HEK293 (cell line): ENCODE data around the gene SLC2A8.

Experiments used
- CTCF ChIA-PET: fragments of 350-600 bp; formaldehyde crosslinking; extraction: SDS; loops from one replicate; lab custom pipeline; 2021; ENCODE audit warnings: antibody characterized with exemption; lab: Yijun Ruan, JAX
- POLR2A ChIA-PET: fragments of 300-600 bp; formaldehyde crosslinking; extraction: SDS; loops from one replicate; lab custom pipeline; 2020; ENCODE audit warnings: antibody characterized with exemption, inconsistent platforms; lab: Yijun Ruan, JAX
- H3K27ac ChIP-seq: fragments of 200-500 bp; sonication (Bioruptor generic); 2 replicates; pipeline ENCODE4 v1.5.1; 2014; ENCODE audit warnings: low read depth, low read length, control low read depth, inconsistent platforms; ENCODE audit errors: extremely low read depth
- H3K36me3 ChIP-seq, 2 experiments: fragments of 200-500 bp in 1 of 2; sonication (Bioruptor generic) in 1 of 2; 1 replicate in 1 of 2; 2 replicates in 1 of 2; pipeline ENCODE4 v1.5.1; 2014 to 2017; ENCODE audit warnings: inconsistent platforms in 2 of 2, low read length in 2 of 2; ENCODE audit not compliant: control insufficient read depth in 2 of 2, insufficient read depth in 1 of 2
- H3K4me1 ChIP-seq: fragments of 200-500 bp; sonication (Bioruptor generic); 2 replicates; pipeline ENCODE4 v1.5.1; 2014; ENCODE audit warnings: mild to moderate bottlenecking, low read length, inconsistent platforms; ENCODE audit not compliant: control insufficient read depth, insufficient read depth
- H3K4me3 ChIP-seq: 2 replicates; pipeline ENCODE4 v1.5.1; 2011; ENCODE audit warnings: low read depth, mild to moderate bottlenecking, control low read depth, low read length, moderate library complexity
- H3K9me3 ChIP-seq: fragments of 200-500 bp; sonication (Bioruptor generic); 2 replicates; pipeline ENCODE4 v1.5.1; 2014; ENCODE audit warnings: low read depth, low read length, inconsistent platforms; ENCODE audit not compliant: control insufficient read depth, insufficient read depth
- ATF2 ChIP-seq: fragments of 450-650 bp; formaldehyde crosslinking; IDR thresholded peaks from 2 replicates; pipeline ENCODE4 v1.5.1; 2016; ENCODE audit warnings: missing biosample characterization, missing genetic modification characterization, low read depth
- ELK4 ChIP-seq: IDR thresholded peaks from 2 replicates; pipeline ENCODE4 v1.6.1; 2011; ENCODE audit warnings: mild to moderate bottlenecking, low read depth, low read length, borderline replicate concordance
- GLI2 ChIP-seq: fragments of 450-650 bp; formaldehyde crosslinking; IDR thresholded peaks from 2 replicates; pipeline ENCODE4; 2017; ENCODE audit warnings: missing biosample characterization, missing genetic modification characterization, low read depth, borderline replicate concordance
- GLIS2 ChIP-seq: fragments of 450-650 bp; formaldehyde crosslinking; IDR thresholded peaks from 2 replicates; pipeline ENCODE4 v1.5.1; 2016; ENCODE audit warnings: missing biosample characterization, missing genetic modification characterization
- KLF7 ChIP-seq: fragments of 450-650 bp; formaldehyde crosslinking; IDR thresholded peaks from 2 replicates; pipeline ENCODE4 v1.5.1; 2016; ENCODE audit warnings: missing biosample characterization, missing genetic modification characterization, borderline replicate concordance
- KLF8 ChIP-seq: fragments of 450-650 bp; formaldehyde crosslinking; IDR thresholded peaks from 2 replicates; pipeline ENCODE4 v1.5.1; 2016; ENCODE audit warnings: missing biosample characterization, missing genetic modification characterization
- YY1 ChIP-seq: fragments of 450-650 bp; formaldehyde crosslinking; IDR thresholded peaks from 2 replicates; pipeline ENCODE4 v1.5.1; 2018; ENCODE audit warnings: missing biosample characterization, missing genetic modification characterization
- ZBTB21 ChIP-seq: fragments of 450-650 bp; formaldehyde crosslinking; IDR thresholded peaks from 2 replicates; pipeline ENCODE4 v1.5.1; 2017; ENCODE audit warnings: missing biosample characterization, missing genetic modification characterization
- ZFP3 ChIP-seq: fragments of 450-650 bp; formaldehyde crosslinking; IDR thresholded peaks from 2 replicates; pipeline ENCODE4 v1.5.1; 2016; ENCODE audit warnings: low read depth, missing biosample characterization, missing genetic modification characterization
- ZNF19 ChIP-seq: fragments of 450-650 bp; formaldehyde crosslinking; IDR thresholded peaks from 2 replicates; pipeline ENCODE4; 2016; ENCODE audit warnings: missing biosample characterization, missing genetic modification characterization, low read depth
- ZNF202 ChIP-seq: fragments of 450-650 bp; formaldehyde crosslinking; IDR thresholded peaks from 2 replicates; pipeline ENCODE4 v1.5.1; 2016; ENCODE audit warnings: missing biosample characterization, missing genetic modification characterization, borderline replicate concordance
- ZNF214 ChIP-seq: fragments of 450-650 bp; formaldehyde crosslinking; IDR thresholded peaks from 2 replicates; pipeline ENCODE4 v1.5.1; 2017; ENCODE audit warnings: missing biosample characterization, mild to moderate bottlenecking, missing genetic modification characterization, borderline replicate concordance
- ZNF292 ChIP-seq: fragments of 450-650 bp; formaldehyde crosslinking; IDR thresholded peaks from 2 replicates; pipeline ENCODE4 v1.5.1; 2016; ENCODE audit warnings: low read depth, missing biosample characterization, missing genetic modification characterization, borderline replicate concordance
- ZNF398 ChIP-seq: fragments of 450-650 bp; formaldehyde crosslinking; IDR thresholded peaks from 2 replicates; pipeline ENCODE4 v1.5.1; 2017; ENCODE audit warnings: missing biosample characterization, missing genetic modification characterization
- ZNF501 ChIP-seq: fragments of 450-650 bp; formaldehyde crosslinking; IDR thresholded peaks from 2 replicates; pipeline ENCODE4 v1.5.1; 2016; ENCODE audit warnings: missing biosample characterization, missing genetic modification characterization
- ZNF518A ChIP-seq: fragments of 450-650 bp; formaldehyde crosslinking; conservative IDR thresholded peaks from 2 replicates; pipeline ENCODE4 v1.5.1; 2016; ENCODE audit warnings: low read depth, missing biosample characterization, missing genetic modification characterization
- ZNF660 ChIP-seq: fragments of 450-650 bp; IDR thresholded peaks from 2 replicates; pipeline ENCODE4 v1.5.1; 2018; ENCODE audit warnings: missing biosample characterization, mild to moderate bottlenecking, missing genetic modification characterization
- ZNF768 ChIP-seq: fragments of 450-650 bp; formaldehyde crosslinking; IDR thresholded peaks from 2 replicates; pipeline ENCODE4 v1.5.1; 2018; ENCODE audit warnings: missing biosample characterization, mild to moderate bottlenecking, missing genetic modification characterization

SLC2A8 gene

GRCh38 chr9:127392166-127392565 lies 4.8 kb upstream of the SLC2A8 start:
- CTCF ChIA-PET, result interaction anchor here (1.0 kb wide), 1 partner anchor 20 kb away, joined by 3 read pairs; no protein-coding TSS in a partner anchor
- H3K27ac ChIP-seq, result no peak overlapping the region
- POLR2A ChIA-PET, result interaction anchor here (0.5 to 1.0 kb wide), 2 partner anchors 32 to 439 kb away, joined by 5 to 7 read pairs; partner anchors contain the start of gene ZNF79
- no peak for TF ChIP-seq ZNF19 (tag by site-specific recombination)
- TF ChIP-seq GLI2 (tag by site-specific recombination), result no peak
- TF ChIP-seq ZFP3, result no peak
- TF ChIP-seq ZBTB21 (tag by site-specific recombination), result no peak
- no peak for TF ChIP-seq ZNF202 (tag by site-specific recombination)
- no peak for TF ChIP-seq ZNF292 (tag by site-specific recombination)
- no peak for TF ChIP-seq ELK4
- no peak for TF ChIP-seq ZNF518A
- TF ChIP-seq YY1 (tag by site-specific recombination), result no peak
- no peak for TF ChIP-seq GLIS2
- TF ChIP-seq ZNF501 (tag by site-specific recombination), result no peak
- TF ChIP-seq ZNF768, result no peak
- no peak for TF ChIP-seq KLF7 (tag by site-specific recombination)
- TF ChIP-seq ZNF214, result no peak
- no peak for TF ChIP-seq ATF2 (tag by site-specific recombination)
- TF ChIP-seq ZNF660 (tag by site-specific recombination), result no peak
- no peak for TF ChIP-seq KLF8 (tag by site-specific recombination)
- no peak for TF ChIP-seq ZNF398
- H3K36me3 ChIP-seq, result no peaks in the 10 kb centered on the region
- no peaks in the 10 kb centered on the region for H3K9me3 ChIP-seq
- H3K4me1 ChIP-seq, result peaks cover 15% of the 10 kb centered on the region
- H3K4me3 ChIP-seq, result no peak overlapping the region
